GM19395 (cell line): ENCODE data around the gene CYB5B.

Experiments
- ATAC-seq: cut with Tn5 transposase; IDR thresholded peaks from one replicate; pipeline ENCODE4 v1.9.1; 2021; ENCODE audit warnings: mild to moderate bottlenecking, moderate library complexity; ENCODE audit not compliant: unreplicated experiment

Gene CYB5B

GRCh38 chr16:69514356-69514755 lies 89.9 kb downstream of the CYB5B start:
- ATAC-seq = no peak
